GM12878 (cell line): Measurements from ENCODE around the gene NXPH1. TPM values are rescaled to one million over a fixed set of nuclear protein-coding genes. Genes with fewer than 3 reads are reported as not detected.

ENCODE experiments used
- ATAC-seq: fragments of 200-7000 bp; cut with Tn5 transposase; 3 replicates; pipeline ENCODE4 v1.9.1; 2020; ENCODE audit warnings: mild to moderate bottlenecking, moderate library complexity
- BruUV-seq: library from RNA; stranded (reverse); fragments of 400-500 nt; replicated peaks from 2 replicates; lab custom pipeline; 2021; lab: Mats Ljungman, UMichigan
- CTCF ChIA-PET: fragments of 300-600 bp; sonication (Branson Sonifier 250); formaldehyde crosslinking; extraction: SDS; loops from one replicate; lab custom pipeline; 2021; ENCODE audit warnings: inconsistent platforms; lab: Yijun Ruan, JAX
- POLR2A ChIA-PET: fragments of 350-600 bp; formaldehyde crosslinking; extraction: SDS; loops from one replicate; lab custom pipeline; 2021; ENCODE audit warnings: inconsistent platforms; lab: Charles Lee
- RAD21 ChIA-PET: fragments of 300-600 bp; sonication (Branson Sonifier 250); formaldehyde crosslinking; loops from one replicate; lab custom pipeline; 2023; ENCODE audit warnings: antibody characterized with exemption; ENCODE audit not compliant: unreplicated experiment; lab: Charles Lee
- SMC1A ChIA-PET: fragments of 300-600 bp; sonication (Branson Sonifier 250); formaldehyde crosslinking; loops from one replicate; lab custom pipeline; 2023; ENCODE audit not compliant: unreplicated experiment, uncharacterized antibody; lab: Charles Lee
- DNase-seq: peaks from one replicate; pipeline ENCODE4 v3.0.0-alpha.2; 2011; ENCODE audit warnings: low read depth, low spot score
- FAIRE-seq: peaks from 3 replicates; lab custom pipeline; 2011; peaks lifted over from hg19 to GRCh38; lab: Jason Lieb, UNC
- H2AFZ ChIP-seq: 2 replicates; pipeline ENCODE4 v1.6.0; 2011; ENCODE audit warnings: low read depth, low read length, control low read depth; ENCODE audit not compliant: control insufficient read depth
- H3K27ac ChIP-seq: 2 replicates; pipeline ENCODE4 v1.5.1; 2011; ENCODE audit warnings: control low read depth; ENCODE audit not compliant: control insufficient read depth, insufficient read depth
- H3K27me3 ChIP-seq, 2 experiments: replicated peaks in 1 of 2; 2 replicates each; pipeline versions ENCODE4 v1.6.0 to v1.6.1; 2011; ENCODE audit warnings: low read length in 1 of 2; ENCODE audit not compliant: control insufficient read depth in 2 of 2, insufficient read depth in 2 of 2
- H3K36me3 ChIP-seq, 2 experiments: 2 replicates each; pipeline ENCODE4 v1.5.1; 2011; ENCODE audit warnings: low read length in 1 of 2; ENCODE audit not compliant: control insufficient read depth in 2 of 2, insufficient read depth in 2 of 2
- H3K4me1 ChIP-seq: 2 replicates; pipeline ENCODE4 v1.6.1; 2011; ENCODE audit warnings: mild to moderate bottlenecking, low read length, moderate library complexity, mixed read lengths; ENCODE audit not compliant: control insufficient read depth, insufficient read depth
- H3K4me2 ChIP-seq: 2 replicates; pipeline ENCODE4 v1.6.0; 2011; ENCODE audit warnings: control low read depth; ENCODE audit not compliant: control insufficient read depth, insufficient read depth
- H3K4me3 ChIP-seq: fragments of 200-600 bp; sonication (generic); 2 replicates; pipeline ENCODE4 v1.5.1; 2016
- H3K79me2 ChIP-seq: 2 replicates; pipeline ENCODE4 v1.6.0; 2011; ENCODE audit warnings: low read length; ENCODE audit not compliant: control insufficient read depth, insufficient read depth
- H3K9ac ChIP-seq: 2 replicates; pipeline ENCODE4 v1.8.0; 2011; ENCODE audit warnings: low read length, control low read depth, mixed read lengths; ENCODE audit not compliant: control insufficient read depth, insufficient read depth
- H3K9me3 ChIP-seq: replicated peaks from 3 replicates; pipeline ENCODE4 v1.5.1; 2011; ENCODE audit warnings: mild to moderate bottlenecking, low read length; ENCODE audit not compliant: control insufficient read depth, insufficient read depth
- H4K20me1 ChIP-seq: 2 replicates; pipeline ENCODE4 v1.6.0; 2011; ENCODE audit not compliant: control insufficient read depth, insufficient read depth
- BHLHE40 ChIP-seq, 2 experiments: fragments of 450-650 bp in 1 of 2; IDR thresholded peaks; 2 replicates each; pipeline ENCODE4 v1.6.1; 2011 to 2017; ENCODE audit warnings: low read depth in 2 of 2, borderline replicate concordance in 1 of 2, improper control_type of control experiment in 1 of 2, low read length in 1 of 2, mild to moderate bottlenecking in 1 of 2
- CHD2 ChIP-seq: IDR thresholded peaks from 2 replicates; pipeline ENCODE4 v1.6.1; 2011; ENCODE audit warnings: low read depth, low read length, improper control_type of control experiment, borderline replicate concordance
- EED ChIP-seq: sonication (generic); IDR thresholded peaks from 2 replicates; pipeline ENCODE4 v1.6.1; 2016; ENCODE audit warnings: antibody characterized with exemption, low read depth
- MXI1 ChIP-seq: fragments of 150-350 bp; IDR thresholded peaks from 2 replicates; pipeline ENCODE4 v1.6.1; 2011; ENCODE audit warnings: low read depth, mild to moderate bottlenecking, inconsistent platforms, low read length, improper control_type of control experiment
- NR2F1 ChIP-seq: fragments of 450-650 bp; conservative IDR thresholded peaks from 2 replicates; pipeline ENCODE4 v1.6.1; 2017; ENCODE audit warnings: mild to moderate bottlenecking
- NRF1 ChIP-seq: conservative IDR thresholded peaks from 2 replicates; pipeline ENCODE4 v1.6.1; 2011; ENCODE audit warnings: mild to moderate bottlenecking, low read depth, low read length, improper control_type of control experiment
- PAX5 ChIP-seq: IDR thresholded peaks from 2 replicates; pipeline ENCODE4 v1.6.1; 2011; ENCODE audit warnings: low read depth, low read length, borderline replicate concordance
- POLR2AphosphoS2 ChIP-seq: IDR thresholded peaks from 2 replicates; pipeline ENCODE4 v1.6.1; 2011; ENCODE audit warnings: low read depth, mild to moderate bottlenecking, low read length, improper control_type of control experiment, moderate library complexity
- SMC3 ChIP-seq: IDR thresholded peaks from 2 replicates; pipeline ENCODE4 v1.6.1; 2011; ENCODE audit warnings: low read length, improper control_type of control experiment, borderline replicate concordance
- STAT3 ChIP-seq: IDR thresholded peaks from 2 replicates; pipeline ENCODE4 v1.6.1; 2011; ENCODE audit warnings: low read depth, low read length, improper control_type of control experiment
- TCF7 ChIP-seq: IDR thresholded peaks from 2 replicates; pipeline ENCODE4 v1.6.1; 2014; ENCODE audit warnings: antibody characterized with exemption, borderline replicate concordance
- ZNF24 ChIP-seq: fragments of 450-650 bp; IDR thresholded peaks from 2 replicates; pipeline ENCODE4 v1.6.1; 2017; ENCODE audit warnings: antibody characterized with exemption, mild to moderate bottlenecking
- ZZZ3 ChIP-seq: IDR thresholded peaks from 2 replicates; pipeline ENCODE4 v1.6.1; 2011; ENCODE audit warnings: low read depth; ENCODE audit not compliant: control insufficient read depth, insufficient read length
- in situ Hi-C: fragments of 300-500 bp; cut with MboI; formaldehyde crosslinking; loops from 9 replicates; pipeline ENCODE4 v1.14.3; 2018; ENCODE audit warnings: mixed read lengths
- intact Hi-C: fragments of 100-400 bp; cut with micrococcal nuclease; formaldehyde crosslinking; loops from one replicate; pipeline ENCODE4 v1.14.2; 2022; ENCODE audit not compliant: unreplicated experiment
- polyA plus RNA-seq, 11 experiments: library from polyadenylated mRNA; depleted of rRNA in 4 of 11; unstranded in 6 of 11; stranded (reverse) in 5 of 11; fragments of >200 nt; fragmentation: Nextera tagmentation in 4 of 11; fragmentation: Illumina TruSeq in 1 of 11; extraction: Ambion mirVana in 4 of 11; extraction: Trizol in 1 of 11; gene quantifications; 1 replicate in 1 of 11; 2 replicates in 10 of 11; pipeline versions ENCODE4 v1.2.1 to v1.2.3, GENCODE V29; 2011 to 2016; ENCODE audit warnings: inconsistent platforms in 2 of 11, missing spikeins in 2 of 11, low read depth in 1 of 11
- total RNA-seq, 4 experiments: library from RNA; depleted of rRNA in 3 of 4; stranded (reverse); fragments of >200 nt in 3 of 4; fragmentation: Illumina TruSeq in 1 of 4; extraction: Trizol in 1 of 4; gene quantifications; 2 replicates each; pipeline versions ENCODE4 v1.2.1 to v1.2.3, GENCODE V29; 2013 to 2021
- TF ChIP-seq, protein P1 (sequence below): fragments of 450-650 bp; formaldehyde crosslinking; IDR thresholded peaks from 2 replicates; pipeline ENCODE4 v1.4.0; 2022; ENCODE audit warnings: mild to moderate bottlenecking, moderate library complexity
- TF ChIP-seq, protein P2 (sequence below): fragments of 450-650 bp; IDR thresholded peaks from 2 replicates; pipeline ENCODE4 v1.6.1; 2014; ENCODE audit warnings: mild to moderate bottlenecking
- TF ChIP-seq, protein P3 (sequence below): IDR thresholded peaks from 2 replicates; pipeline ENCODE4 v1.6.1; 2011; ENCODE audit warnings: mild to moderate bottlenecking, low read depth, low read length, moderate library complexity; ENCODE audit not compliant: insufficient replicate concordance
- TF ChIP-seq, protein P4 (sequence below): fragments of 450-650 bp; IDR thresholded peaks from 2 replicates; pipeline ENCODE4 v1.6.1; 2017; ENCODE audit warnings: mild to moderate bottlenecking, low read depth, inconsistent platforms; ENCODE audit not compliant: poor library complexity, severe bottlenecking

Gene NXPH1
- total and polyA plus RNA-seq, 10 of the 15 experiments (the other 5 are each of a cell fraction or from before 2014, with no cell fraction given) = 0.06 to 0.34 TPM; not detected in 8

DNA sequence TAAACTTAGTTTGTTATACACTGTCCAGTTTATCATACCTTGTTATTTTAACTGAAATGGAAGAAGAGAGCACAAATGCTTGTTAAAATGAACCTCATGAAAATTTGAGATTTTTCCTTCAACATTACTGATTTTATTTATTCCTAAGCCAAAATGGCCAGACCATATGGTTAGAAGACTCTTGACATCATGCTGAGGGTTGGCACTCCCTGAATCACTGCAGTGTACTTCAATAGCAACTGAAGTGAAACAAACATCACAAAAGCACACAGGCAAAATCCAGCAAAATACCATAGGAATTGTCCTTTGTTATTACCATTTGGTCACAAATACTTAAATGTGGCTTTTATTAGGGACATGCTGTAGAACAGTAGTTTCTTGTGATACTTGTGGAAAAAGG is 347.8 kb downstream of the NXPH1 start:
- CTCF ChIA-PET = no interaction called here
- no peak overlapping the region for H3K27ac ChIP-seq
- POLR2A ChIA-PET = interaction anchor here (0.6 kb wide), 1 partner anchor 12 kb away, joined by 4 read pairs; no protein-coding TSS in a partner anchor
- RAD21 ChIA-PET = no interaction called here
- H3K79me2 ChIP-seq = no peaks in the 10 kb centered on the region
- H3K4me2 ChIP-seq = no peak overlapping the region
- no peaks in the 10 kb centered on the region for H3K36me3 ChIP-seq
- intact Hi-C loops = no loop called here
- BruUV-seq = no TSS peak
- no peak overlapping the region for H3K4me3 ChIP-seq
- no peak overlapping the region for H3K9ac ChIP-seq
- no peaks in the 10 kb centered on the region for H3K27me3 ChIP-seq
- SMC1A ChIA-PET = no interaction called here
- ATAC-seq (no peak), DNase-seq (no peak), FAIRE-seq (no peak)
- in situ Hi-C loops = no loop called here
- H4K20me1 ChIP-seq = no peaks in the 10 kb centered on the region
- no peaks in the 10 kb centered on the region for H3K9me3 ChIP-seq
- H2AFZ ChIP-seq = no peak overlapping the region
- H3K4me1 ChIP-seq = no peaks in the 10 kb centered on the region
- no peak for TF ChIP-seq SMC3
- no peak for TF ChIP-seq BHLHE40 (IDR thresholded peaks at IDR 0.05; ENCODE audit: borderline replicate concordance in 1 of 2, low read depth in 2 of 2, low read length in 1 of 2)
- no peak for TF ChIP-seq MXI1
- TF ChIP-seq, protein P1, sequence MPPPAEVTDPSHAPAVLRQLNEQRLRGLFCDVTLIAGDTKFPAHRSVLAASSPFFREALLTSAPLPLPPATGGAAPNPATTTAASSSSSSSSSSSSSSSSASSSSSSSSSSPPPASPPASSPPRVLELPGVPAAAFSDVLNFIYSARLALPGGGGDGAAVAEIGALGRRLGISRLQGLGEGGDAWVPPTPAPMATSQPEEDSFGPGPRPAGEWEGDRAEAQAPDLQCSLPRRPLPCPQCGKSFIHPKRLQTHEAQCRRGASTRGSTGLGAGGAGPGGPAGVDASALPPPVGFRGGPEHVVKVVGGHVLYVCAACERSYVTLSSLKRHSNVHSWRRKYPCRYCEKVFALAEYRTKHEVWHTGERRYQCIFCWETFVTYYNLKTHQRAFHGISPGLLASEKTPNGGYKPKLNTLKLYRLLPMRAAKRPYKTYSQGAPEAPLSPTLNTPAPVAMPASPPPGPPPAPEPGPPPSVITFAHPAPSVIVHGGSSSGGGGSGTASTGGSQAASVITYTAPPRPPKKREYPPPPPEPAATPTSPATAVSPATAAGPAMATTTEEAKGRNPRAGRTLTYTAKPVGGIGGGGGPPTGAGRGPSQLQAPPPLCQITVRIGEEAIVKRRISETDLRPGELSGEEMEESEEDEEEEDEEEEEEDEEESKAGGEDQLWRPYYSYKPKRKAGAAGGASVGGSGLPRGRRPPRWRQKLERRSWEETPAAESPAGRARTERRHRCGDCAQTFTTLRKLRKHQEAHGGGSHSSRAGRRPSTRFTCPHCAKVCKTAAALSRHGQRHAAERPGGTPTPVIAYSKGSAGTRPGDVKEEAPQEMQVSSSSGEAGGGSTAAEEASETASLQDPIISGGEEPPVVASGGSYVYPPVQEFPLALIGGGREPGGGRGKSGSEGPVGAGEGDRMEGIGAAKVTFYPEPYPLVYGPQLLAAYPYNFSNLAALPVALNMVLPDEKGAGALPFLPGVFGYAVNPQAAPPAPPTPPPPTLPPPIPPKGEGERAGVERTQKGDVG (CRISPR knock-in tag) = no peak
- TF ChIP-seq EED = no peak
- TF ChIP-seq POLR2AphosphoS2 = no peak
- TF ChIP-seq, protein P2, sequence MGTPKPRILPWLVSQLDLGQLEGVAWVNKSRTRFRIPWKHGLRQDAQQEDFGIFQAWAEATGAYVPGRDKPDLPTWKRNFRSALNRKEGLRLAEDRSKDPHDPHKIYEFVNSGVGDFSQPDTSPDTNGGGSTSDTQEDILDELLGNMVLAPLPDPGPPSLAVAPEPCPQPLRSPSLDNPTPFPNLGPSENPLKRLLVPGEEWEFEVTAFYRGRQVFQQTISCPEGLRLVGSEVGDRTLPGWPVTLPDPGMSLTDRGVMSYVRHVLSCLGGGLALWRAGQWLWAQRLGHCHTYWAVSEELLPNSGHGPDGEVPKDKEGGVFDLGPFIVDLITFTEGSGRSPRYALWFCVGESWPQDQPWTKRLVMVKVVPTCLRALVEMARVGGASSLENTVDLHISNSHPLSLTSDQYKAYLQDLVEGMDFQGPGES = no peak
- no peak for TF ChIP-seq CHD2
- TF ChIP-seq PAX5 = no peak
- TF ChIP-seq ZZZ3 = no peak
- TF ChIP-seq TCF7 = no peak
- TF ChIP-seq ZNF24 = no peak
- no peak for TF ChIP-seq STAT3
- TF ChIP-seq, protein P3, sequence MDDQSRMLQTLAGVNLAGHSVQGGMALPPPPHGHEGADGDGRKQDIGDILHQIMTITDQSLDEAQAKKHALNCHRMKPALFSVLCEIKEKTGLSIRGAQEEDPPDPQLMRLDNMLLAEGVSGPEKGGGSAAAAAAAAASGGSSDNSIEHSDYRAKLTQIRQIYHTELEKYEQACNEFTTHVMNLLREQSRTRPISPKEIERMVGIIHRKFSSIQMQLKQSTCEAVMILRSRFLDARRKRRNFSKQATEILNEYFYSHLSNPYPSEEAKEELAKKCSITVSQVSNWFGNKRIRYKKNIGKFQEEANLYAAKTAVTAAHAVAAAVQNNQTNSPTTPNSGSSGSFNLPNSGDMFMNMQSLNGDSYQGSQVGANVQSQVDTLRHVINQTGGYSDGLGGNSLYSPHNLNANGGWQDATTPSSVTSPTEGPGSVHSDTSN = no peak
- TF ChIP-seq NRF1 = no peak
- TF ChIP-seq NR2F1 = no peak
- TF ChIP-seq, protein P4, sequence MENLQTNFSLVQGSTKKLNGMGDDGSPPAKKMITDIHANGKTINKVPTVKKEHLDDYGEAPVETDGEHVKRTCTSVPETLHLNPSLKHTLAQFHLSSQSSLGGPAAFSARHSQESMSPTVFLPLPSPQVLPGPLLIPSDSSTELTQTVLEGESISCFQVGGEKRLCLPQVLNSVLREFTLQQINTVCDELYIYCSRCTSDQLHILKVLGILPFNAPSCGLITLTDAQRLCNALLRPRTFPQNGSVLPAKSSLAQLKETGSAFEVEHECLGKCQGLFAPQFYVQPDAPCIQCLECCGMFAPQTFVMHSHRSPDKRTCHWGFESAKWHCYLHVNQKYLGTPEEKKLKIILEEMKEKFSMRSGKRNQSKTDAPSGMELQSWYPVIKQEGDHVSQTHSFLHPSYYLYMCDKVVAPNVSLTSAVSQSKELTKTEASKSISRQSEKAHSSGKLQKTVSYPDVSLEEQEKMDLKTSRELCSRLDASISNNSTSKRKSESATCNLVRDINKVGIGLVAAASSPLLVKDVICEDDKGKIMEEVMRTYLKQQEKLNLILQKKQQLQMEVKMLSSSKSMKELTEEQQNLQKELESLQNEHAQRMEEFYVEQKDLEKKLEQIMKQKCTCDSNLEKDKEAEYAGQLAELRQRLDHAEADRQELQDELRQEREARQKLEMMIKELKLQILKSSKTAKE = no peak
